Endothelial cell of coronary artery (primary cell): ENCODE data around the gene ELMOD2. TPM values are rescaled to one million over a fixed set of nuclear protein-coding genes. Genes with fewer than 3 reads are reported as not detected.

ENCODE experiments used
- total RNA-seq: library from RNA; depleted of rRNA; stranded (reverse); fragments of >200 nt; gene quantifications from 2 replicates; pipeline ENCODE4 v1.2.3, GENCODE V29; 2014

Gene ELMOD2
- 15.0 and 19.1 TPM in 2 replicates for total RNA-seq

GRCh38 chr4:140523857-140524742 is at the start of gene ELMOD2:
Gene ELMOD2, plus strand, starts transcription at chr4:140524168. Its CDS starts 1,261 bp downstream, at chr4:140525429.

GRCh38 chr4:140497747-140498636 is 26.0 kb upstream of the ELMOD2 start, which contains the start of gene MGAT4D:
Gene MGAT4D, minus strand, starts transcription at chr4:140498293. Its CDS starts 71 bp downstream, at chr4:140498222.

GRCh38 chr4:140568507-140569306 is 44.7 kb downstream of the ELMOD2 start, which contains the start of gene UCP1:
Gene UCP1, minus strand, starts transcription at chr4:140568961. Its CDS starts 232 bp downstream, at chr4:140568729.

Other genes starting within 250 kb of the ELMOD2 start
- gene SCOC, start 150.5 kb upstream of the ELMOD2 start, total RNA-seq, result 29.5 and 35.8 TPM in 2 replicates
- 0.09 and 0.54 TPM in 2 replicates for gene CLGN, start 96.5 kb upstream of the ELMOD2 start, total RNA-seq
- not detected in 2 replicates for gene MGAT4D, start 25.9 kb upstream of the ELMOD2 start, total RNA-seq
- gene UCP1, start 44.8 kb downstream of the ELMOD2 start, total RNA-seq, result not detected in 2 replicates
- 55.7 and 58.6 TPM in 2 replicates for gene TBC1D9, start 232.2 kb downstream of the ELMOD2 start, total RNA-seq